ENCODE results near the gene HNF4A.

The HNF4A gene

GRCh38 chr20:44334306-44334705, 21.2 kb upstream of the HNF4A start:
- TF ChIP-seq CTCF (IDR thresholded peaks at IDR 0.05; ENCODE audit: low read depth, low read length) = no peak
- Histone ChIP-seq H3K36me3 (no peaks in the 10 kb centered on the region), H3K27ac (peak overlapping the region; percentile 41; the same call in 1 of the 2 replicates), H3K4me3 (ENCODE audit: low read depth, low read length) (no peak overlapping the region), H3K9me3 (ENCODE audit: severe bottlenecking) (no peaks in the 10 kb centered on the region), H3K27me3 (ENCODE audit: insufficient read depth, low read depth, severe bottlenecking) (no peaks in the 10 kb centered on the region)
- peak; percentile 61 for DNase-seq

GRCh38 chr20:44334709-44335108, 20.8 kb upstream of the HNF4A start:
- no peak for TF ChIP-seq CTCF (IDR thresholded peaks at IDR 0.05; ENCODE audit: low read depth, low read length)
- Histone ChIP-seq H3K27me3 (ENCODE audit: insufficient read depth, low read depth, severe bottlenecking) (no peaks in the 10 kb centered on the region), H3K27ac (no peak overlapping the region), H3K4me3 (ENCODE audit: low read depth, low read length) (no peak overlapping the region), H3K36me3 (no peaks in the 10 kb centered on the region), H3K9me3 (ENCODE audit: severe bottlenecking) (no peaks in the 10 kb centered on the region)
- DNase-seq = no peak

GRCh38 chr20:44335675-44336074, 19.8 kb upstream of the HNF4A start:
- Histone ChIP-seq H3K27me3 (ENCODE audit: insufficient read depth, low read depth, severe bottlenecking) (no peaks in the 10 kb centered on the region), H3K9me3 (ENCODE audit: severe bottlenecking) (no peaks in the 10 kb centered on the region), H3K4me3 (ENCODE audit: low read depth, low read length) (no peak overlapping the region), H3K36me3 (no peaks in the 10 kb centered on the region), H3K27ac (no peak overlapping the region)
- no peak for DNase-seq
- TF ChIP-seq CTCF (IDR thresholded peaks at IDR 0.05; ENCODE audit: low read depth, low read length) = no peak

GRCh38 chr20:44336086-44336485, 19.4 kb upstream of the HNF4A start:
- Histone ChIP-seq H3K27ac (no peak overlapping the region), H3K27me3 (ENCODE audit: insufficient read depth, low read depth, severe bottlenecking) (no peaks in the 10 kb centered on the region), H3K36me3 (no peaks in the 10 kb centered on the region), H3K9me3 (ENCODE audit: severe bottlenecking) (no peaks in the 10 kb centered on the region), H3K4me3 (ENCODE audit: low read depth, low read length) (no peak overlapping the region)
- peak; percentile 21 for DNase-seq
- TF ChIP-seq CTCF (IDR thresholded peaks at IDR 0.05; ENCODE audit: low read depth, low read length) = no peak

GRCh38 chr20:44336725-44337380, 18.6 kb upstream of the HNF4A start, which contains the start of gene R3HDML:
Gene R3HDML, plus strand, starts transcription at chr20:44337043. Its CDS starts 115 bp downstream, at chr20:44337158.
- no peak for DNase-seq
- Histone ChIP-seq H3K9me3 (ENCODE audit: severe bottlenecking) (no peaks in the 10 kb centered on the region), H3K36me3 (no peaks in the 10 kb centered on the region), H3K27ac (no peak within 1 kb of the TSS), H3K27me3 (ENCODE audit: insufficient read depth, low read depth, severe bottlenecking) (no peaks in the 10 kb centered on the region), H3K4me3 (ENCODE audit: low read depth, low read length) (no peak within 1 kb of the TSS)
- no peak for TF ChIP-seq CTCF (IDR thresholded peaks at IDR 0.05; ENCODE audit: low read depth, low read length)

- H3K36me3 ChIP-seq = no peaks in the 10 kb centered on the region
- no peaks in the 10 kb centered on the region for H3K27me3 ChIP-seq (ENCODE audit: insufficient read depth, low read depth, severe bottlenecking)
- H3K27ac ChIP-seq = no peak overlapping the region
- TF ChIP-seq CTCF (IDR thresholded peaks at IDR 0.05; ENCODE audit: low read depth, low read length) = no peak
- DNase-seq = no peak
- H3K9me3 ChIP-seq (ENCODE audit: severe bottlenecking) = no peaks in the 10 kb centered on the region
- no peak overlapping the region for H3K4me3 ChIP-seq (ENCODE audit: low read depth, low read length)
Observed at GRCh38 chr20:44342248-44342647, 13.3 kb upstream of the HNF4A start.

All from WERI-Rb-1 (cell line).